Measurements from ENCODE around the gene ME3. TPM values are rescaled to one million over a fixed set of nuclear protein-coding genes. Genes with fewer than 3 reads are reported as not detected.

The ME3 gene
- total RNA-seq, 2 experiments from 2014 or later, result not detected

GRCh38 chr11:86422371-86422770 lies 250.0 kb downstream of the ME3 start:
- BruUV-seq (replicated peaks), result no TSS peak
- H3K79me2 ChIP-seq (ENCODE audit: insufficient read depth, low read depth, low read length), result no peaks in the 10 kb centered on the region
- no peaks in the 10 kb centered on the region for H4K20me1 ChIP-seq (ENCODE audit: insufficient read depth, low read length)
- ChIA-PET POLR2A (no interaction called here), CTCF (ENCODE audit: unreplicated experiment) (no interaction called here)
- H2AFZ ChIP-seq (ENCODE audit: low read length), result no peak overlapping the region
- TF ChIP-seq CTCF (conservative IDR thresholded peaks at IDR 0.05; ENCODE audit: low read length), result no peak
- TF ChIP-seq EZH2phosphoT487 (IDR thresholded peaks at IDR 0.05; ENCODE audit: borderline replicate concordance, low read depth, low read length), result no peak
- H3K4me2 ChIP-seq (ENCODE audit: low read length), result no peak overlapping the region
- intact Hi-C loops (cut with micrococcal nuclease; ENCODE audit: unreplicated experiment), result no loop called here
- H3K9me3 ChIP-seq (ENCODE audit: low read length), result no peaks in the 10 kb centered on the region
- H3K4me1 ChIP-seq (ENCODE audit: insufficient read depth, low read length, poor library complexity, severe bottlenecking), result no peaks in the 10 kb centered on the region
- H3K36me3 ChIP-seq (ENCODE audit: insufficient read depth, low read length), result no peaks in the 10 kb centered on the region
- DNase-seq (ENCODE audit: low spot score), result no peak
- H3K27ac ChIP-seq (ENCODE audit: low read depth, low read length, poor library complexity, severe bottlenecking), result no peak overlapping the region
- H3K9me2 ChIP-seq (ENCODE audit: insufficient read depth, low read length), result no peaks in the 10 kb centered on the region
- H3K4me3 ChIP-seq (ENCODE audit: low read depth, low read length, poor library complexity, severe bottlenecking), result no peak overlapping the region

DNA sequence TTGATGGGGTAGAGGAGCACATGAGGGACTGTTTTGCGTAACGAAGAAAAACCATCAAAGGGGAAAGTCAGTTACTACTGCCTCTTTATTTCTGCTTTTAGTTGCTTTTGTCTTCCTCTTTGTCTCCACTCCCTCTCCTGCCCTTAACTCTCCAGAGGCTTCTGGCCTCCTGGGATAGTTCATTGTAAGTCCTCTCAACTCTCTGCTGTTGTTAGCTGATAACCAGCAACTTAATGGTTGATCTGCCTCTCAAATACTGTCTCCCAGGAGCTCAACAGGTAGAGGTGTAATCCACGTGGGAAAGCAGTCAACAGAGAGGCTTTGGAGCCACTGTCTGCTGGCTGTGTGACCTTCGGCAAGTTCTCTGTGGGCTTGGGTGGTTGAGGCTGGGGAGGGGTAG lies 250.5 kb downstream of the ME3 start:
- H3K79me2 ChIP-seq (ENCODE audit: insufficient read depth, low read depth, low read length), result no peaks in the 10 kb centered on the region
- intact Hi-C loops (cut with micrococcal nuclease; ENCODE audit: unreplicated experiment), result no loop called here
- no peak overlapping the region for H3K4me3 ChIP-seq (ENCODE audit: low read depth, low read length, poor library complexity, severe bottlenecking)
- TF ChIP-seq EZH2phosphoT487 (IDR thresholded peaks at IDR 0.05; ENCODE audit: borderline replicate concordance, low read depth, low read length), result no peak
- TF ChIP-seq CTCF (conservative IDR thresholded peaks at IDR 0.05; ENCODE audit: low read length), result no peak
- no peak overlapping the region for H2AFZ ChIP-seq (ENCODE audit: low read length)
- no peaks in the 10 kb centered on the region for H3K9me3 ChIP-seq (ENCODE audit: low read length)
- no peak overlapping the region for H3K4me2 ChIP-seq (ENCODE audit: low read length)
- DNase-seq (ENCODE audit: low spot score), result no peak
- BruUV-seq (replicated peaks), result no TSS peak
- H3K36me3 ChIP-seq (ENCODE audit: insufficient read depth, low read length), result no peaks in the 10 kb centered on the region
- no peaks in the 10 kb centered on the region for H3K4me1 ChIP-seq (ENCODE audit: insufficient read depth, low read length, poor library complexity, severe bottlenecking)
- POLR2A ChIA-PET, result interaction anchor here (0.5 to 0.7 kb wide), 2 partner anchors 70 to 1638 kb away, joined by 4 to 5 read pairs; no protein-coding TSS in a partner anchor
- H3K9me2 ChIP-seq (ENCODE audit: insufficient read depth, low read length), result no peaks in the 10 kb centered on the region
- H4K20me1 ChIP-seq (ENCODE audit: insufficient read depth, low read length), result no peaks in the 10 kb centered on the region
- H3K27ac ChIP-seq (ENCODE audit: low read depth, low read length, poor library complexity, severe bottlenecking), result no peak overlapping the region
- CTCF ChIA-PET (ENCODE audit: unreplicated experiment), result no interaction called here

- Histone ChIP-seq H3K27ac (ENCODE audit: low read depth, low read length, poor library complexity, severe bottlenecking) (no peak overlapping the region), H3K4me1 (ENCODE audit: insufficient read depth, low read length, poor library complexity, severe bottlenecking) (no peaks in the 10 kb centered on the region), H4K20me1 (ENCODE audit: insufficient read depth, low read length) (no peaks in the 10 kb centered on the region), H3K4me3 (ENCODE audit: low read depth, low read length, poor library complexity, severe bottlenecking) (no peak overlapping the region), H3K9me3 (ENCODE audit: low read length) (no peaks in the 10 kb centered on the region), H3K9me2 (ENCODE audit: insufficient read depth, low read length) (no peaks in the 10 kb centered on the region), H2AFZ (ENCODE audit: low read length) (no peak overlapping the region), H3K36me3 (ENCODE audit: insufficient read depth, low read length) (no peaks in the 10 kb centered on the region), H3K4me2 (ENCODE audit: low read length) (no peak overlapping the region), H3K79me2 (ENCODE audit: insufficient read depth, low read depth, low read length) (no peaks in the 10 kb centered on the region)
- TF ChIP-seq EZH2phosphoT487 (IDR thresholded peaks at IDR 0.05; ENCODE audit: borderline replicate concordance, low read depth, low read length) (no peak), CTCF (conservative IDR thresholded peaks at IDR 0.05; ENCODE audit: low read length) (peak; percentile 38; the same call in 1 of the 2 replicates)
- intact Hi-C loops (cut with micrococcal nuclease; ENCODE audit: unreplicated experiment), result no loop called here
- BruUV-seq (replicated peaks), result no TSS peak
- ChIA-PET CTCF (ENCODE audit: unreplicated experiment) (no interaction called here), POLR2A (no interaction called here)
- DNase-seq (ENCODE audit: low spot score), result peak; percentile 4
Measured at GRCh38 chr11:86418917-86419316, 253.5 kb downstream of the ME3 start.
